Activated CD4-positive, CD25-positive, alpha-beta regulatory T cell treated with anti-CD3 and anti-CD28 coated beads, Interleukin-2, amount 50 U/mL, for 72 hours (primary cell): ENCODE results near the gene NCK2.

Experiments used
- DNase-seq: peaks from one replicate; pipeline ENCODE4 v3.0.0; 2021

NCK2 gene

GRCh38 chr2:105936954-105937353 is 192.2 kb downstream of the NCK2 start:
- DNase-seq = no peak

- DNase-seq = no peak
These were observed 192.9 kb downstream of the NCK2 start for GRCh38 chr2:105937498-105938097.
